Measurements from ENCODE around the gene SPAG16.
A peak's percentile ranks its signal among the peaks of the same experiment; 100 is the strongest.

SPAG16 gene

GRCh38 chr2:213959589-213959988 lies 675.3 kb downstream of the SPAG16 start:
- no peak for TF ChIP-seq CTCF (IDR thresholded peaks at IDR 0.05; ENCODE audit: low read depth, low read length)
- TF ChIP-seq EZH2phosphoT487 (IDR thresholded peaks at IDR 0.05; ENCODE audit: low read depth), result no peak
- Histone ChIP-seq H3K4me3 (ENCODE audit: low read length) (no peak overlapping the region), H3K4me2 (ENCODE audit: low read length) (no peak overlapping the region), H3K79me2 (ENCODE audit: low read length) (no peaks in the 10 kb centered on the region), H2AFZ (ENCODE audit: low read depth, low read length) (no peak overlapping the region), H3K9me3 (ENCODE audit: insufficient read depth, low read length) (no peaks in the 10 kb centered on the region), H3K27me3 (ENCODE audit: low read depth, low read length) (no peaks in the 10 kb centered on the region), H3K9ac (ENCODE audit: low read length) (no peak overlapping the region), H4K20me1 (ENCODE audit: insufficient read depth, low read length) (no peaks in the 10 kb centered on the region), H3K4me1 (ENCODE audit: low read length) (peaks cover 4% of the 10 kb centered on the region; the same call in 1 of the 2 replicates), H3K27ac (ENCODE audit: low read length) (no peak overlapping the region), H3K36me3 (replicated peaks; ENCODE audit: low read depth, low read length) (no peaks in the 10 kb centered on the region)

DNA sequence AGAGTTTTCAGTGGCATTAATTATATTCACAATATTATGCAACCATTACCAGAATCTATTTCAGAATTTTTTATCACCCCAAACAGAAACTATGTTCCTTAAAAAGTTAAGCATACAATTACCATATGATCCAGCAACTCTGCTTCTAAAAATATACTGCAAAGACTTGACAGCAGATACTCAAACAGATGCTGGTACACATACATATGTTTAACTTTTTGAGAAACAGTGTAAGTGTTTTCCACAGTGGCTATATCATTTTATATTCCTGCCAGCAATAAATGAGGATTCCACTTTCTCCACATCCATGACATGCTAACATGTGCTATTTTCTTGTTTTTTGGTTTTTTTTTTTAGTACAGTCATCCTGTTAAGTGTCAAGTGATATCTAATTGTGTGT lies 687.3 kb downstream of the SPAG16 start:
- H3K79me2 ChIP-seq (ENCODE audit: low read length), result no peaks in the 10 kb centered on the region
- no peaks in the 10 kb centered on the region for H3K36me3 ChIP-seq (replicated peaks; ENCODE audit: low read depth, low read length)
- H3K4me1 ChIP-seq (ENCODE audit: low read length), result no peaks in the 10 kb centered on the region
- H3K4me2 ChIP-seq (ENCODE audit: low read length), result no peak overlapping the region
- H2AFZ ChIP-seq (ENCODE audit: low read depth, low read length), result no peak overlapping the region
- H4K20me1 ChIP-seq (ENCODE audit: insufficient read depth, low read length), result no peaks in the 10 kb centered on the region
- no peaks in the 10 kb centered on the region for H3K9me3 ChIP-seq (ENCODE audit: insufficient read depth, low read length)
- no peak overlapping the region for H3K27ac ChIP-seq (ENCODE audit: low read length)
- no peaks in the 10 kb centered on the region for H3K27me3 ChIP-seq (ENCODE audit: low read depth, low read length)
- TF ChIP-seq CTCF (IDR thresholded peaks at IDR 0.05; ENCODE audit: low read depth, low read length), result no peak
- no peak for TF ChIP-seq EZH2phosphoT487 (IDR thresholded peaks at IDR 0.05; ENCODE audit: low read depth)
- no peak overlapping the region for H3K4me3 ChIP-seq (ENCODE audit: low read length)
- no peak overlapping the region for H3K9ac ChIP-seq (ENCODE audit: low read length)

GRCh38 chr2:213980883-213981282 lies 696.6 kb downstream of the SPAG16 start:
- Histone ChIP-seq H3K4me1 (ENCODE audit: low read length) (peaks cover 2% of the 10 kb centered on the region; the same call in 1 of the 2 replicates), H3K27me3 (ENCODE audit: low read depth, low read length) (no peaks in the 10 kb centered on the region), H2AFZ (ENCODE audit: low read depth, low read length) (peak overlapping the region; percentile 20; the same call in 1 of the 2 replicates), H3K9me3 (ENCODE audit: insufficient read depth, low read length) (no peaks in the 10 kb centered on the region), H3K36me3 (replicated peaks; ENCODE audit: low read depth, low read length) (no peaks in the 10 kb centered on the region), H3K27ac (ENCODE audit: low read length) (no peak overlapping the region), H3K79me2 (ENCODE audit: low read length) (no peaks in the 10 kb centered on the region), H3K9ac (ENCODE audit: low read length) (no peak overlapping the region), H3K4me2 (ENCODE audit: low read length) (no peak overlapping the region), H3K4me3 (ENCODE audit: low read length) (no peak overlapping the region), H4K20me1 (ENCODE audit: insufficient read depth, low read length) (no peaks in the 10 kb centered on the region)
- no peak for TF ChIP-seq EZH2phosphoT487 (IDR thresholded peaks at IDR 0.05; ENCODE audit: low read depth)
- no peak for TF ChIP-seq CTCF (IDR thresholded peaks at IDR 0.05; ENCODE audit: low read depth, low read length)

DNA sequence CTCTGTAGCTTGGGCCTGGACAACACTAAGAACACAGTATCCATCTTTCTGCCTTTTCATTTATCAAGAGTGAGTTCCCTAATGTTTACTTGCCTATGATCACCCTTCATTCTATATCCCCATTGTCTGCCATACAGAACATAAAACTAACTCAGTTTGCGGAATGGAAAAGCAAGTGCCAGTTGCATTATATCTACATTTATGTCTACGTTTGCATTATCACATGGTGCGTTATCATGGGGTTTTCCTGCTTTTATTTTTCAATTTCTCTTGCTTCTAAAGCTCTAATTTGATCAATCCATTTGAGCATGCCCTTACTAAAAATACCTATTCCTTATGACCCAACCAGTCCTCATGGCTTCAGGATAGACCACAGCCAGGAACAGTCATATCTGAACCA lies 704.9 kb downstream of the SPAG16 start:
- H3K79me2 ChIP-seq (ENCODE audit: low read length), result no peaks in the 10 kb centered on the region
- H3K36me3 ChIP-seq (replicated peaks; ENCODE audit: low read depth, low read length), result no peaks in the 10 kb centered on the region
- no peak for TF ChIP-seq CTCF (IDR thresholded peaks at IDR 0.05; ENCODE audit: low read depth, low read length)
- TF ChIP-seq EZH2phosphoT487 (IDR thresholded peaks at IDR 0.05; ENCODE audit: low read depth), result no peak
- H4K20me1 ChIP-seq (ENCODE audit: insufficient read depth, low read length), result no peaks in the 10 kb centered on the region
- H3K27ac ChIP-seq (ENCODE audit: low read length), result no peak overlapping the region
- no peaks in the 10 kb centered on the region for H3K9me3 ChIP-seq (ENCODE audit: insufficient read depth, low read length)
- no peaks in the 10 kb centered on the region for H3K4me1 ChIP-seq (ENCODE audit: low read length)
- no peak overlapping the region for H3K4me3 ChIP-seq (ENCODE audit: low read length)
- H2AFZ ChIP-seq (ENCODE audit: low read depth, low read length), result no peak overlapping the region
- no peaks in the 10 kb centered on the region for H3K27me3 ChIP-seq (ENCODE audit: low read depth, low read length)
- no peak overlapping the region for H3K4me2 ChIP-seq (ENCODE audit: low read length)
- H3K9ac ChIP-seq (ENCODE audit: low read length), result no peak overlapping the region
